ENCODE measurements around the gene ARMC2.

DNA sequence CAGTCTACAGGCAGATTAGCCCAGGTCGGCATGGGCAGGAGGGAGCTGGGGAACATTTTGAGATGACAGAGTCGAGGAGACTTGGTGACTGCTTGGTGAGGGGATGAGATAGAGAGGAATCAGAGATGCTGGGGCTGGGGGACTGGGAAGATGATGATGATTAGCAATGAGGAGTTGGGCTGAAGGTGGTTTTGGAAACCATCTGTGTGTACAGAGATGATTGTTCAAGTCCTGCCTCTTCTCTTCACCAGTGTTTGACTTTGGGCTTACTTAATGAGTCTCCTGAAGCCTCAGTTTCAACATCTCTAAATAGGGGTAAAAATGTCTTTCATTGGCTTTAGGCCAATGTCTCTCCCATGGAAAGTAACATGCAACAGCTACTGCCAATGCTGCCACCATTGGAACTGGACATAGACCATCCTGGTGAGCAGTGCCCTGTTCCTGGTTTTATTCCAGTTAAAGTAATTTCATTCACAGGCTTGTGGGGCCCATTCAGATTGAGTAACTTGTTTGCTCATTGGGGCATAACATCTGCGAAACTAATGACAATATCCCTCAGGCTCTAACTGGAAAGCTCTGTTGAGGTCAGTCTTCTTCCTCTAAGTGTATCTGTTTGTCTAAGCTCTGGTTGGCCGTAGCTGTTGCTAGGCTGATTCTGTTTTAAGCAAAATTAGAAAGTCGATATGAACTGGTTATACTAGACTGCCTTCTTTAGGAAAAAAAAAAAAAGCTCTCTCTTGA is 99.1 kb downstream of the ARMC2 start:
- TF ChIP-seq CTCF (IDR thresholded peaks at IDR 0.05; ENCODE audit: insufficient read depth, low read length, poor library complexity, severe bottlenecking) (no peak), EZH2phosphoT487 (conservative IDR thresholded peaks at IDR 0.05; ENCODE audit: low read length) (no peak)
